Ascending aorta (tissue), 2 donors: ENCODE results near the gene RIT2. TPM values are rescaled to one million over a fixed set of nuclear protein-coding genes. Genes with fewer than 3 reads are reported as not detected.

ENCODE experiments used
- DNase-seq, 2 donors: peaks; one replicate each; pipeline ENCODE4 v3.0.0-alpha.2; 2019; ENCODE audit warnings: low spot score in 2 of 2
- H3K27ac ChIP-seq, 2 donors: fragments of 200-600 bp; sonication (generic); one replicate each; pipeline ENCODE4 v1.5.1; 2016 to 2017; ENCODE audit warnings: mild to moderate bottlenecking in 1 of 2
- H3K27me3 ChIP-seq: fragments of 200-600 bp; sonication (generic); one replicate; pipeline ENCODE4 v1.5.1; 2017
- H3K36me3 ChIP-seq, 2 donors: fragments of 200-600 bp; sonication (generic); one replicate each; pipeline ENCODE4 v1.5.1; 2016
- H3K4me1 ChIP-seq, 2 donors: fragments of 200-600 bp; sonication (generic); one replicate each; pipeline ENCODE4 v1.5.1; 2016 to 2017; ENCODE audit warnings: mild to moderate bottlenecking in 1 of 2
- H3K4me3 ChIP-seq, 2 donors: fragments of 200-600 bp; sonication (generic); one replicate each; pipeline ENCODE4 v1.5.1; 2016 to 2017; ENCODE audit warnings: mild to moderate bottlenecking in 1 of 2
- H3K9me3 ChIP-seq, 2 donors: fragments of 200-600 bp; sonication (generic); one replicate each; pipeline ENCODE4 v1.5.1; 2016
- CTCF ChIP-seq, 3 experiments: fragments of 200-600 bp in 2 of 3; fragments of 450-650 bp in 1 of 3; sonication (generic) in 2 of 3; IDR thresholded peaks; one replicate each; pipeline ENCODE4 v1.5.1; 2016 to 2019; ENCODE audit warnings: antibody characterized with exemption in 3 of 3, mild to moderate bottlenecking in 1 of 3, moderate library complexity in 1 of 3
- intact Hi-C: fragments of 100-400 bp; cut with DNase I; formaldehyde crosslinking; loops from one replicate; pipeline ENCODE4 v1.15.1; 2023
- total RNA-seq: library from RNA; depleted of rRNA; stranded (reverse); fragments of >200 nt; gene quantifications from one replicate; pipeline ENCODE4 v1.1.0, GENCODE V29; 2016

Gene RIT2
- total RNA-seq, 1 donor from 2014 or later: not detected

- no peaks in the 10 kb centered on the region for H3K4me1 ChIP-seq
- H3K4me3 ChIP-seq: no peak overlapping the region
- H3K27ac ChIP-seq: no peak overlapping the region
- no peaks in the 10 kb centered on the region for H3K9me3 ChIP-seq
- DNase-seq: no peak
- H3K27me3 ChIP-seq: no peaks in the 10 kb centered on the region
- H3K36me3 ChIP-seq: no peaks in the 10 kb centered on the region
- no peak for TF ChIP-seq CTCF (IDR thresholded peaks at IDR 0.05)
- intact Hi-C loops: no loop called here
These were observed 156.0 kb downstream of the RIT2 start for GRCh38 chr18:42959528-42959927.

- no peaks in the 10 kb centered on the region for H3K36me3 ChIP-seq
- no peak overlapping the region for H3K4me3 ChIP-seq
- no peak overlapping the region for H3K27ac ChIP-seq
- no peak for TF ChIP-seq CTCF (IDR thresholded peaks at IDR 0.05)
- intact Hi-C loops: no loop called here
- no peaks in the 10 kb centered on the region for H3K9me3 ChIP-seq
- H3K27me3 ChIP-seq: no peaks in the 10 kb centered on the region
- no peaks in the 10 kb centered on the region for H3K4me1 ChIP-seq
- DNase-seq: no peak
These were observed 157.1 kb downstream of the RIT2 start for GRCh38 chr18:42958353-42958752.

DNA sequence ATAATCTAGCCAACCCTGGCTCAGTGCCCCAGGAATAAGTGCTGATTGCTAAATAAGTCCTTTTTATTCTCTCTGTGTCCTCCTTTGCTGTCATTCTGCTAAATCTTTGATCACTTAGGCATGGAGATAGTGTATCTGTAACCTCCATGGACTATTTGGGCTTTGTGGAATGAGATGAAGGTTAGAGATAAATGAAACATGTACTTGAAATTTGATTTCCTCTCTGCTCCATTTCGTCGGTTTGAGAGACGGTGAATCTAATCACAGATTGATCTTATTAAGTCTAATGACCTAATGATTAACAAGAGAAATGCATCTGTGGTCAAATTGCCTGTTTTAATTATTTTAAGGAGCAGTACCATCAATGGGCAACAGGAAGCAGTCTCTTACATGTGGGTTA, 159.2 kb downstream of the RIT2 start:
- no peaks in the 10 kb centered on the region for H3K9me3 ChIP-seq
- intact Hi-C loops: no loop called here
- H3K4me1 ChIP-seq: no peaks in the 10 kb centered on the region
- H3K4me3 ChIP-seq: no peak overlapping the region
- H3K27ac ChIP-seq: no peak overlapping the region
- no peak for TF ChIP-seq CTCF (IDR thresholded peaks at IDR 0.05)
- DNase-seq: no peak
- H3K36me3 ChIP-seq: no peaks in the 10 kb centered on the region
- H3K27me3 ChIP-seq: no peaks in the 10 kb centered on the region

GRCh38 chr18:42954887-42955286, 160.6 kb downstream of the RIT2 start:
- Histone ChIP-seq H3K9me3 (no peaks in the 10 kb centered on the region), H3K27ac (no peak overlapping the region), H3K4me3 (no peak overlapping the region), H3K4me1 (no peaks in the 10 kb centered on the region), H3K36me3 (no peaks in the 10 kb centered on the region), H3K27me3 (no peaks in the 10 kb centered on the region)
- TF ChIP-seq CTCF (IDR thresholded peaks at IDR 0.05): no peak
- intact Hi-C loops: no loop called here
- DNase-seq: no peak

- H3K27ac ChIP-seq: no peak overlapping the region
- no peaks in the 10 kb centered on the region for H3K36me3 ChIP-seq
- H3K9me3 ChIP-seq: no peaks in the 10 kb centered on the region
- no peaks in the 10 kb centered on the region for H3K4me1 ChIP-seq
- H3K4me3 ChIP-seq: no peak overlapping the region
- DNase-seq: no peak
- no peak for TF ChIP-seq CTCF (IDR thresholded peaks at IDR 0.05)
- intact Hi-C loops: no loop called here
- no peaks in the 10 kb centered on the region for H3K27me3 ChIP-seq
These were observed 162.2 kb downstream of the RIT2 start for GRCh38 chr18:42953306-42953705.

DNA sequence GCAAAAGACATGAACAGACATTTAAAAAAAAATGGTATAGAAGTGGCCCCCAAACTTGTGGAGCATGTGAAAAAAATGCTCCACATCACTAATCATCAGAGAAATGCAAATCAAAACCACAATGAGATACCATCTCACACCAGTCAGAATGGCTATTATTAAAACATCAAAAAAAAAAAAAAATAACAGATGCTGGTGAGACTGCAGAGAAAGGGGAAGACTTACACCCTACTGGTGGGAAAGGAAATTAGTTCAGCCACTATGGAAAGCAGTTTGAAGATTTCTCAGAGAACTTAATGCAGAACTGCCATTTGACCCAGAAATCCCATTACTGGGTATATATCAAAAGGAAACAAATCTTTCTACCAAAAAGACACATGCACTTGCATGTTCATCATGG, 164.8 kb downstream of the RIT2 start:
- TF ChIP-seq CTCF (IDR thresholded peaks at IDR 0.05): no peak
- H3K9me3 ChIP-seq: no peaks in the 10 kb centered on the region

More for the DNA sequence above, 164.8 kb downstream of the RIT2 start:
- Histone ChIP-seq H3K4me1 (no peaks in the 10 kb centered on the region), H3K27me3 (no peaks in the 10 kb centered on the region), H3K36me3 (no peaks in the 10 kb centered on the region), H3K27ac (no peak overlapping the region), H3K4me3 (no peak overlapping the region)
- intact Hi-C loops: no loop called here
- DNase-seq: no peak
